Activated CD8-positive, alpha-beta T cell treated with anti-CD3 and anti-CD28 coated beads for 36 hours (primary cell): ENCODE measurements around the gene ITK. TPM values are rescaled to one million over a fixed set of nuclear protein-coding genes. Genes with fewer than 3 reads are reported as not detected.

Experiments
- ATAC-seq: fragments of 200-7000 bp; cut with Tn5 transposase; one replicate; pipeline ENCODE4 v1.10.0; 2021; ENCODE audit warnings: mild to moderate bottlenecking, moderate library complexity
- CTCF ChIA-PET: fragments of 350-600 bp; sonication (Branson Sonifier 250); formaldehyde crosslinking; loops from one replicate; lab custom pipeline; 2021; ENCODE audit warnings: antibody characterized with exemption; lab: Charles Lee
- POLR2A ChIA-PET: fragments of 350-600 bp; sonication (Branson Sonifier 250); formaldehyde crosslinking; loops from one replicate; lab custom pipeline; 2021; ENCODE audit warnings: antibody characterized with exemption; lab: Charles Lee
- DNase-seq: peaks from one replicate; pipeline ENCODE4 v3.0.0-alpha.2; 2020
- H3K27ac Mint-ChIP-seq: one replicate; pipeline ENCODE4 v1.8.0; 2021; ENCODE audit warnings: mild to moderate bottlenecking, mixed read lengths
- H3K27me3 Mint-ChIP-seq: one replicate; pipeline ENCODE4 v1.8.0; 2021; ENCODE audit warnings: mixed read lengths
- H3K36me3 Mint-ChIP-seq: one replicate; pipeline ENCODE4 v1.8.0; 2021; ENCODE audit warnings: low read depth, mixed read lengths
- H3K4me1 Mint-ChIP-seq: one replicate; pipeline ENCODE4 v1.8.0; 2021; ENCODE audit warnings: low read depth, mixed read lengths
- H3K4me3 Mint-ChIP-seq: one replicate; pipeline ENCODE4 v1.8.0; 2021; ENCODE audit warnings: mild to moderate bottlenecking, moderate library complexity, mixed read lengths
- H3K9me3 Mint-ChIP-seq: one replicate; pipeline ENCODE4 v1.8.0; 2021; ENCODE audit warnings: mixed read lengths
- CTCF ChIP-seq: fragments of 200-600 bp; IDR thresholded peaks from one replicate; pipeline ENCODE4 v1.8.0; 2022; ENCODE audit warnings: antibody characterized with exemption, mild to moderate bottlenecking
- intact Hi-C: fragments of 100-400 bp; cut with micrococcal nuclease; formaldehyde crosslinking; loops from one replicate; pipeline ENCODE4 v1.10.0; 2022
- total RNA-seq, 2 experiments: library from RNA; stranded (reverse); gene quantifications; one replicate each; pipeline ENCODE4 v1.2.3, GENCODE V29; 2021

Gene ITK
- total RNA-seq, 2 experiments from 2014 or later = 229 to 236 TPM

- Mint-ChIP-seq H3K9me3 (no peaks in the 10 kb centered on the region), H3K36me3 (peaks cover 93% of the 10 kb centered on the region), H3K27ac (peak overlapping the region; percentile 92), H3K4me1 (peaks cover 82% of the 10 kb centered on the region), H3K27me3 (no peaks in the 10 kb centered on the region), H3K4me3 (peak overlapping the region; percentile 49)
- intact Hi-C loops = loop anchor here (5.0 kb wide), 2 partner anchors 53 to 67 kb away; no protein-coding TSS in a partner anchor
- DNase-seq (peak; percentile 56), ATAC-seq (peak; percentile 42)
- TF ChIP-seq CTCF = no peak
- ChIA-PET POLR2A (interaction anchor here (0.8 to 55.7 kb wide), 5 partner anchors 34 to 76 kb away, joined by 3 to 1980 read pairs (median 4); partner anchors contain the start of genes GARIN3, ITK and MED7), CTCF (interaction anchor here (1.0 to 3.9 kb wide), 4 partner anchors 13 to 104 kb away, joined by 3 to 27 read pairs (median 4); no protein-coding TSS in a partner anchor)
Measured at GRCh38 chr5:157219491-157220271, 39.0 kb downstream of the ITK start.

DNA sequence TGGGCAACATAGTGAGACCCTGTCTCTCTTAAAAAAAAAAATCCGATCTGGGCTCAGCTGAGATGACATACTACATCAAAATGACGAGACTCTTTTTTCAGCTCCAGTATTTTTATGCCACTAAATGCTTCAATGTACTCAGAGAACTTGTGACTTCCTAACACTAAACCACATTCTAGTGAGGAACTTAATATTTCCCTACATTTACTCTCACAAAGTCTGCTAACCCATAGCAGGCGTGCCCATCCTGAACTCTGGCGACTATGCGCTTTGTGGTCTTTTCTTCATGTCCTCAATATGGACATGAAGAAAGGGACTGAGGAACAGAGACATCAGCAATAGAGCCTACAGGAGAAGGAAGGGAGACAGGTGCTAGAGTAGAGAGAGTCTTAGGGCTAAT, 41.3 kb downstream of the ITK start:
- H3K27ac Mint-ChIP-seq = peak overlapping the region; percentile 93
- POLR2A ChIA-PET = interaction anchor here (0.6 to 55.7 kb wide), 9 partner anchors 11 to 122 kb away, joined by 3 to 1980 read pairs (median 4); partner anchors contain the start of genes GARIN3, ITK and MED7
- CTCF ChIA-PET = interaction anchor here (0.9 to 1.6 kb wide), 6 partner anchors 8 to 79 kb away, joined by 3 to 9 read pairs (median 4); partner anchors contain the start of gene MED7

GRCh38 chr5:157222506-157223230, 42.0 kb downstream of the ITK start:
- no peak for TF ChIP-seq CTCF
- Mint-ChIP-seq H3K27ac (peak overlapping the region; percentile 93), H3K4me1 (peaks cover 76% of the 10 kb centered on the region), H3K36me3 (peaks cover 93% of the 10 kb centered on the region), H3K4me3 (peak overlapping the region; percentile 69), H3K9me3 (peaks cover 4% of the 10 kb centered on the region), H3K27me3 (no peaks in the 10 kb centered on the region)
- POLR2A ChIA-PET = interaction anchor here (1.0 to 55.7 kb wide), 5 partner anchors 20 to 45 kb away, joined by 4 to 1980 read pairs (median 5); partner anchors contain the start of genes GARIN3 and ITK
- intact Hi-C loops = loop anchor here (1.0 to 5.0 kb wide), 3 partner anchors 9 to 50 kb away; no protein-coding TSS in a partner anchor
- ATAC-seq (peak; percentile 67), DNase-seq (peak; percentile 88)
- CTCF ChIA-PET = interaction anchor here (1.1 to 1.6 kb wide), 5 partner anchors 8 to 90 kb away, joined by 3 to 8 read pairs (median 4); no protein-coding TSS in a partner anchor

More for the DNA sequence above, 41.3 kb downstream of the ITK start:
- peaks cover 4% of the 10 kb centered on the region for H3K9me3 Mint-ChIP-seq
- peaks cover 79% of the 10 kb centered on the region for H3K4me1 Mint-ChIP-seq
- H3K4me3 Mint-ChIP-seq = peak overlapping the region; percentile 69
- H3K36me3 Mint-ChIP-seq = peaks cover 93% of the 10 kb centered on the region
- ATAC-seq (no peak), DNase-seq (no peak)
- H3K27me3 Mint-ChIP-seq = no peaks in the 10 kb centered on the region
- no peak for TF ChIP-seq CTCF
- intact Hi-C loops = loop anchor here (1.0 to 5.0 kb wide), 3 partner anchors 9 to 50 kb away; no protein-coding TSS in a partner anchor

GRCh38 chr5:157225469-157226422, 45.1 kb downstream of the ITK start:
- Mint-ChIP-seq H3K4me1 (peaks cover 62% of the 10 kb centered on the region), H3K36me3 (peaks cover 82% of the 10 kb centered on the region), H3K27me3 (no peaks in the 10 kb centered on the region), H3K9me3 (peaks cover 4% of the 10 kb centered on the region), H3K4me3 (peak overlapping the region; percentile 69), H3K27ac (peak overlapping the region; percentile 89)
- CTCF ChIA-PET = interaction anchor here (0.7 to 2.1 kb wide), 14 partner anchors 8 to 103 kb away, joined by 3 to 18 read pairs (median 4); partner anchors contain the start of gene MED7
- POLR2A ChIA-PET = interaction anchor here (0.9 to 55.7 kb wide), 14 partner anchors 9 to 77 kb away, joined by 3 to 1980 read pairs (median 5); partner anchors contain the start of genes CYFIP2, GARIN3 and ITK
- intact Hi-C loops = no loop called here
- ATAC-seq = peak; percentile 20
- DNase-seq = no peak
- no peak for TF ChIP-seq CTCF
